Neuronal stem cell (in vitro differentiated cells): ENCODE results near the gene FBXL14.

Experiments
- DNase-seq: peaks from one replicate; pipeline ENCODE4 v3.0.0-alpha.2; 2013; ENCODE audit warnings: low spot score
- H2AFZ ChIP-seq: one replicate; pipeline ENCODE4 v1.6.1; 2013; ENCODE audit warnings: mild to moderate bottlenecking, low read length, inconsistent platforms
- H2AK5ac ChIP-seq: 2 replicates; pipeline ENCODE4 v1.6.1; 2013; ENCODE audit warnings: low read depth, mild to moderate bottlenecking, inconsistent platforms, low read length, moderate library complexity, mixed read lengths
- H2BK120ac ChIP-seq: 2 replicates; pipeline ENCODE4 v1.6.1; 2013; ENCODE audit warnings: low read depth, mild to moderate bottlenecking, inconsistent platforms, low read length, moderate library complexity, mixed read lengths
- H2BK12ac ChIP-seq: one replicate; pipeline ENCODE4 v1.6.1; 2013; ENCODE audit warnings: low read length, inconsistent platforms
- H2BK15ac ChIP-seq: 2 replicates; pipeline ENCODE4 v1.6.1; 2013; ENCODE audit warnings: mild to moderate bottlenecking, low read length, inconsistent platforms, mixed read lengths
- H2BK5ac ChIP-seq: one replicate; pipeline ENCODE4 v1.6.1; 2013; ENCODE audit warnings: inconsistent platforms, mild to moderate bottlenecking, low read length, moderate library complexity
- H3K14ac ChIP-seq: one replicate; pipeline ENCODE4 v1.6.1; 2013; ENCODE audit warnings: low read length, inconsistent platforms
- H3K18ac ChIP-seq: 2 replicates; pipeline ENCODE4 v1.6.1; 2013; ENCODE audit warnings: low read length, inconsistent platforms
- H3K23ac ChIP-seq: 2 replicates; pipeline ENCODE4 v1.6.1; 2013; ENCODE audit warnings: low read depth, mild to moderate bottlenecking, mixed read lengths, low read length, inconsistent platforms; ENCODE audit not compliant: poor library complexity
- H3K27ac ChIP-seq: replicated peaks from 3 replicates; pipeline ENCODE4 v1.5.1; 2013; ENCODE audit warnings: low read length, inconsistent platforms
- H3K27me3 ChIP-seq, 3 experiments: 2 replicates each; pipeline ENCODE4 v1.6.1; 2013; ENCODE audit warnings: low read length in 3 of 3, mild to moderate bottlenecking in 2 of 3, inconsistent platforms in 1 of 3, low read depth in 1 of 3, mixed read lengths in 1 of 3, moderate library complexity in 1 of 3; ENCODE audit not compliant: control insufficient read depth in 3 of 3, insufficient read depth in 3 of 3
- H3K36me3 ChIP-seq, 2 donors: replicated peaks in 1 of 2; 2 replicates each; pipeline ENCODE4 v1.6.1; 2013; ENCODE audit warnings: low read length in 2 of 2; ENCODE audit not compliant: control insufficient read depth in 2 of 2, insufficient read depth in 2 of 2
- H3K4ac ChIP-seq: 2 replicates; pipeline ENCODE4 v1.6.1; 2013; ENCODE audit warnings: inconsistent platforms, mild to moderate bottlenecking, low read length, moderate library complexity
- H3K4me1 ChIP-seq, 2 donors: 1 replicate in 1 of 2; 2 replicates in 1 of 2; pipeline ENCODE4 v1.6.1; 2013; ENCODE audit warnings: low read length in 2 of 2, low read depth in 1 of 2; ENCODE audit not compliant: control insufficient read depth in 2 of 2, insufficient read depth in 1 of 2
- H3K4me2 ChIP-seq: one replicate; pipeline ENCODE4 v1.6.1; 2013; ENCODE audit warnings: mild to moderate bottlenecking, low read length, inconsistent platforms; ENCODE audit not compliant: insufficient read depth, poor library complexity, severe bottlenecking
- H3K4me3 ChIP-seq, 2 donors: 2 replicates each; pipeline ENCODE4 v1.5.1; 2013; ENCODE audit warnings: low read length in 2 of 2, mild to moderate bottlenecking in 2 of 2, inconsistent platforms in 1 of 2, moderate library complexity in 1 of 2
- H3K79me1 ChIP-seq: one replicate; pipeline ENCODE4 v1.6.1; 2013; ENCODE audit warnings: low read depth, mild to moderate bottlenecking, inconsistent platforms, low read length, moderate library complexity
- H3K9ac ChIP-seq: one replicate; pipeline ENCODE4 v1.6.1; 2013; ENCODE audit warnings: mild to moderate bottlenecking, low read depth, low read length, inconsistent platforms; ENCODE audit not compliant: poor library complexity
- H3K9me3 ChIP-seq, 2 donors: replicated peaks in 1 of 2; 2 replicates each; pipeline versions ENCODE3 to v1.6.1; 2013; ENCODE audit warnings: low read length in 2 of 2, mild to moderate bottlenecking in 2 of 2, inconsistent platforms in 1 of 2, low read depth in 1 of 2, mixed read lengths in 1 of 2, moderate library complexity in 1 of 2; ENCODE audit not compliant: control insufficient read depth in 2 of 2, insufficient read depth in 1 of 2
- H4K8ac ChIP-seq: one replicate; pipeline ENCODE4 v1.6.1; 2013; ENCODE audit warnings: low read depth, mild to moderate bottlenecking, inconsistent platforms, low read length, moderate library complexity
- H4K91ac ChIP-seq: one replicate; pipeline ENCODE4 v1.6.1; 2013; ENCODE audit warnings: low read length, low read depth, mild to moderate bottlenecking, inconsistent platforms; ENCODE audit not compliant: poor library complexity
- WGBS, 2 donors: extraction: QIAGEN DNeasy Blood & Tissue Kit; methylation state at CpG; one replicate each; pipeline ENCODE4 v1.1.7; 2013; ENCODE audit warnings: missing lambda C conversion rate in 2 of 2, mixed read lengths in 1 of 2; ENCODE audit not compliant: insufficient read length in 2 of 2, insufficient replicate concordance in 1 of 2; ENCODE audit errors: extremely low coverage in 2 of 2; 5-methylcytosine and 5-hydroxymethylcytosine counted together

Gene FBXL14

DNA sequence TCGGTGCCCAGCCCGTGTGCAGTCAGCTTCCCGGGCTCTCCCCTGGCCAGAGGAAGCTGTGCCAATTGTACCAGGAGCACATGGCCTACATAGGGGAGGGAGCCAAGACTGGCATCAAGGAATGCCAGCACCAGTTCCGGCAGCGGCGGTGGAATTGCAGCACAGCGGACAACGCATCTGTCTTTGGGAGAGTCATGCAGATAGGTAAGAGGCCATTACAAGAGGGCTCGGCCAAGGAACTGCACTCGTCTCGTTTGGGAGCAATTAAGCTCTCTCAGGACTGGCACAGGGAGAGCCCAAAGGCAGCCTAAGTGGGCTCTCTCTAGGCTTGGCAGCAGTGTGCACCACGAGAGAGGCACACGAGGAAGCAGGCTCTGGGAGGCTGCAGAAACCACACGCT, 38.3 kb upstream of the FBXL14 start:
- Histone ChIP-seq H3K14ac (no peak overlapping the region), H2BK15ac (no peak overlapping the region), H3K27ac (peak overlapping the region; percentile 24), H3K4me1 (peaks cover 19 to 23% of the 10 kb centered on the region in 2 donors), H3K4ac (no peak overlapping the region), H2BK12ac (no peak overlapping the region), H3K9ac (no peak overlapping the region), H2BK5ac (no peak overlapping the region), H3K4me3 (no peak overlapping the region), H3K4me2 (no peak overlapping the region), H4K8ac (no peak overlapping the region), H2AK5ac (no peak overlapping the region), H3K18ac (peak overlapping the region; percentile 12), H3K27me3 (peaks cover 0 to 80% (median 19%) of the 10 kb centered on the region in 3 experiments), H4K91ac (no peak overlapping the region), H3K23ac (no peak overlapping the region), H2BK120ac (no peak overlapping the region), H3K9me3 (no peaks in the 10 kb centered on the region), H2AFZ (no peak overlapping the region), H3K79me1 (no peaks in the 10 kb centered on the region), H3K36me3 (peaks cover 0 to 27% of the 10 kb centered on the region in 2 donors)
- no CpG with 5 or more reads among the region's 14 CpGs for WGBS, 2 donors
- no peak for DNase-seq

- H3K18ac ChIP-seq = peak overlapping the region; percentile 40
- no peak overlapping the region for H4K8ac ChIP-seq
- H3K4me2 ChIP-seq = peak overlapping the region; percentile 78
- peaks cover 19 to 25% of the 10 kb centered on the region in 2 donors for H3K4me1 ChIP-seq
- H3K36me3 ChIP-seq = peaks cover 0 to 33% of the 10 kb centered on the region in 2 donors
- no peak overlapping the region for H3K23ac ChIP-seq
- no peaks in the 10 kb centered on the region for H3K79me1 ChIP-seq
- no peak for DNase-seq
- no peak overlapping the region for H3K4ac ChIP-seq
- no peak overlapping the region for H4K91ac ChIP-seq
- no peak overlapping the region for H2AFZ ChIP-seq
- no peak overlapping the region for H2BK15ac ChIP-seq
- H2AK5ac ChIP-seq = no peak overlapping the region
- no peak overlapping the region for H2BK12ac ChIP-seq
- peaks cover 0 to 87% (median 25%) of the 10 kb centered on the region in 3 experiments for H3K27me3 ChIP-seq
- no CpG with 5 or more reads among the region's 23 CpGs for WGBS, 2 donors
- peak overlapping the region in 1 of 2 donors; percentile 52 for H3K4me3 ChIP-seq
- no peaks in the 10 kb centered on the region for H3K9me3 ChIP-seq
- H2BK5ac ChIP-seq = no peak overlapping the region
- H3K27ac ChIP-seq = no peak overlapping the region
- no peak overlapping the region for H3K14ac ChIP-seq
- H3K9ac ChIP-seq = no peak overlapping the region
- no peak overlapping the region for H2BK120ac ChIP-seq
These were observed 36.6 kb upstream of the FBXL14 start for GRCh38 chr12:1630827-1631591.

- Histone ChIP-seq H2BK12ac (no peak overlapping the region), H3K4me3 (peak overlapping the region; percentile 18 to 61), H2BK15ac (no peak overlapping the region), H4K8ac (no peak overlapping the region), H2AFZ (peak overlapping the region; percentile 80), H2BK5ac (no peak overlapping the region), H3K4ac (no peak overlapping the region), H3K9me3 (no peaks in the 10 kb centered on the region), H3K79me1 (no peaks in the 10 kb centered on the region), H3K36me3 (peaks cover 0 to 27% of the 10 kb centered on the region in 2 donors), H3K9ac (peak overlapping the region; percentile 44), H2BK120ac (no peak overlapping the region), H3K18ac (peak overlapping the region; percentile 86), H3K23ac (no peak overlapping the region), H4K91ac (no peak overlapping the region), H3K27me3 (peaks cover 0 to 81% (median 25%) of the 10 kb centered on the region in 3 experiments), H3K4me2 (peak overlapping the region; percentile 78), H2AK5ac (peak overlapping the region; percentile 26), H3K27ac (no peak overlapping the region), H3K4me1 (peaks cover 19 to 26% of the 10 kb centered on the region in 2 donors), H3K14ac (peak overlapping the region; percentile 1)
- no CpG with 5 or more reads among the region's 58 CpGs for WGBS, 2 donors
- no peak for DNase-seq
These were observed 35.9 kb upstream of the FBXL14 start for GRCh38 chr12:1630133-1630826.
